ENCODE measurements around the gene ARAP1. TPM values are rescaled to one million over a fixed set of nuclear protein-coding genes. Genes with fewer than 3 reads are reported as not detected.

Gene ARAP1
- total RNA-seq, 1 experiment from 2014 or later: 73.6 TPM

DNA sequence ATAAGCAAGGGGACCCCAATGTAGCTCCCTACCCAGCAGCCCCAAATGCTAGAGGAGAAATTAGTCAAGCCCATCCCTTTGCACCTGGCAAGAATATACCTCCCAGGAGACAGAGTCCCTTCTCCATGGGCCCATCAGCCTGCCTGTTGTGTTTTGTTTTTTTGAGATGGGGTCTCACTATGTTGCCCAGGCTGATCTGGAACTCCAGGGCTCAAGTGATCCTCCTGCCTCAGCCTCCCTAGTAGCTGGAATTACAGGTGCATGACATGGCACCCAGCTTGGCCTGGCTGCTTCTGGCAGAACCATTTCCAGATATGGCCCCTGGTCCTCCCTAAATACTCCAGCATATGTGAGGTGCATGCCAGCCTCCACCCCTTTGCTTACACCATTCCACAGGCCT lies 100.1 kb downstream of the ARAP1 start:
- no peaks in the 10 kb centered on the region for H3K4me1 ChIP-seq (ENCODE audit: control insufficient read depth, insufficient read depth, low read length)
- ChIA-PET CTCF (no interaction called here), POLR2A (no interaction called here)
- no peaks in the 10 kb centered on the region for H3K9me3 ChIP-seq (ENCODE audit: control insufficient read depth, insufficient read depth, low read depth, low read length)
- ATAC-seq: no peak
- no peak for TF ChIP-seq SIN3A (IDR thresholded peaks at IDR 0.05; ENCODE audit: borderline replicate concordance, insufficient read depth, low read depth, low read length)
- TF ChIP-seq, protein P1, sequence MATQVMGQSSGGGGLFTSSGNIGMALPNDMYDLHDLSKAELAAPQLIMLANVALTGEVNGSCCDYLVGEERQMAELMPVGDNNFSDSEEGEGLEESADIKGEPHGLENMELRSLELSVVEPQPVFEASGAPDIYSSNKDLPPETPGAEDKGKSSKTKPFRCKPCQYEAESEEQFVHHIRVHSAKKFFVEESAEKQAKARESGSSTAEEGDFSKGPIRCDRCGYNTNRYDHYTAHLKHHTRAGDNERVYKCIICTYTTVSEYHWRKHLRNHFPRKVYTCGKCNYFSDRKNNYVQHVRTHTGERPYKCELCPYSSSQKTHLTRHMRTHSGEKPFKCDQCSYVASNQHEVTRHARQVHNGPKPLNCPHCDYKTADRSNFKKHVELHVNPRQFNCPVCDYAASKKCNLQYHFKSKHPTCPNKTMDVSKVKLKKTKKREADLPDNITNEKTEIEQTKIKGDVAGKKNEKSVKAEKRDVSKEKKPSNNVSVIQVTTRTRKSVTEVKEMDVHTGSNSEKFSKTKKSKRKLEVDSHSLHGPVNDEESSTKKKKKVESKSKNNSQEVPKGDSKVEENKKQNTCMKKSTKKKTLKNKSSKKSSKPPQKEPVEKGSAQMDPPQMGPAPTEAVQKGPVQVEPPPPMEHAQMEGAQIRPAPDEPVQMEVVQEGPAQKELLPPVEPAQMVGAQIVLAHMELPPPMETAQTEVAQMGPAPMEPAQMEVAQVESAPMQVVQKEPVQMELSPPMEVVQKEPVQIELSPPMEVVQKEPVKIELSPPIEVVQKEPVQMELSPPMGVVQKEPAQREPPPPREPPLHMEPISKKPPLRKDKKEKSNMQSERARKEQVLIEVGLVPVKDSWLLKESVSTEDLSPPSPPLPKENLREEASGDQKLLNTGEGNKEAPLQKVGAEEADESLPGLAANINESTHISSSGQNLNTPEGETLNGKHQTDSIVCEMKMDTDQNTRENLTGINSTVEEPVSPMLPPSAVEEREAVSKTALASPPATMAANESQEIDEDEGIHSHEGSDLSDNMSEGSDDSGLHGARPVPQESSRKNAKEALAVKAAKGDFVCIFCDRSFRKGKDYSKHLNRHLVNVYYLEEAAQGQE (IDR thresholded peaks at IDR 0.05; ENCODE audit: insufficient read depth in 1 of 2, low read depth in 2 of 2, low read length in 1 of 2): no peak
- TF ChIP-seq, protein P2, sequence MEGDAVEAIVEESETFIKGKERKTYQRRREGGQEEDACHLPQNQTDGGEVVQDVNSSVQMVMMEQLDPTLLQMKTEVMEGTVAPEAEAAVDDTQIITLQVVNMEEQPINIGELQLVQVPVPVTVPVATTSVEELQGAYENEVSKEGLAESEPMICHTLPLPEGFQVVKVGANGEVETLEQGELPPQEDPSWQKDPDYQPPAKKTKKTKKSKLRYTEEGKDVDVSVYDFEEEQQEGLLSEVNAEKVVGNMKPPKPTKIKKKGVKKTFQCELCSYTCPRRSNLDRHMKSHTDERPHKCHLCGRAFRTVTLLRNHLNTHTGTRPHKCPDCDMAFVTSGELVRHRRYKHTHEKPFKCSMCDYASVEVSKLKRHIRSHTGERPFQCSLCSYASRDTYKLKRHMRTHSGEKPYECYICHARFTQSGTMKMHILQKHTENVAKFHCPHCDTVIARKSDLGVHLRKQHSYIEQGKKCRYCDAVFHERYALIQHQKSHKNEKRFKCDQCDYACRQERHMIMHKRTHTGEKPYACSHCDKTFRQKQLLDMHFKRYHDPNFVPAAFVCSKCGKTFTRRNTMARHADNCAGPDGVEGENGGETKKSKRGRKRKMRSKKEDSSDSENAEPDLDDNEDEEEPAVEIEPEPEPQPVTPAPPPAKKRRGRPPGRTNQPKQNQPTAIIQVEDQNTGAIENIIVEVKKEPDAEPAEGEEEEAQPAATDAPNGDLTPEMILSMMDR (IDR thresholded peaks at IDR 0.05): no peak
- TF ChIP-seq TCF7L2 (IDR thresholded peaks at IDR 0.05; ENCODE audit: low read depth, low read length): no peak
- no peak for TF ChIP-seq POLR2AphosphoS5 (IDR thresholded peaks at IDR 0.05; ENCODE audit: low read depth, low read length)
- H3K27me3 ChIP-seq (ENCODE audit: control insufficient read depth, insufficient read depth, low read length): no peaks in the 10 kb centered on the region
- no peaks in the 10 kb centered on the region for H3K36me3 ChIP-seq (ENCODE audit: control insufficient read depth, insufficient read depth, low read length)
- DNase-seq (ENCODE audit: low read depth, low spot score): no peak
- in situ Hi-C loops (cut with HindIII; ENCODE audit: low pct_unique_long_range_greater_than_20kb, low sequenced_read_pairs): loop anchor here (10.0 kb wide), 3 partner anchors 97 to 527 kb away; no protein-coding TSS in a partner anchor
- intact Hi-C loops (cut with micrococcal nuclease; ENCODE audit: unreplicated experiment): no loop called here
- no peak overlapping the region for H3K4me3 ChIP-seq (ENCODE audit: low read depth in 2 of 2, low read length in 2 of 2)
- no TSS peak for BruUV-seq (replicated peaks)
- H3K27ac ChIP-seq (ENCODE audit: low read length): no peak overlapping the region

DNA sequence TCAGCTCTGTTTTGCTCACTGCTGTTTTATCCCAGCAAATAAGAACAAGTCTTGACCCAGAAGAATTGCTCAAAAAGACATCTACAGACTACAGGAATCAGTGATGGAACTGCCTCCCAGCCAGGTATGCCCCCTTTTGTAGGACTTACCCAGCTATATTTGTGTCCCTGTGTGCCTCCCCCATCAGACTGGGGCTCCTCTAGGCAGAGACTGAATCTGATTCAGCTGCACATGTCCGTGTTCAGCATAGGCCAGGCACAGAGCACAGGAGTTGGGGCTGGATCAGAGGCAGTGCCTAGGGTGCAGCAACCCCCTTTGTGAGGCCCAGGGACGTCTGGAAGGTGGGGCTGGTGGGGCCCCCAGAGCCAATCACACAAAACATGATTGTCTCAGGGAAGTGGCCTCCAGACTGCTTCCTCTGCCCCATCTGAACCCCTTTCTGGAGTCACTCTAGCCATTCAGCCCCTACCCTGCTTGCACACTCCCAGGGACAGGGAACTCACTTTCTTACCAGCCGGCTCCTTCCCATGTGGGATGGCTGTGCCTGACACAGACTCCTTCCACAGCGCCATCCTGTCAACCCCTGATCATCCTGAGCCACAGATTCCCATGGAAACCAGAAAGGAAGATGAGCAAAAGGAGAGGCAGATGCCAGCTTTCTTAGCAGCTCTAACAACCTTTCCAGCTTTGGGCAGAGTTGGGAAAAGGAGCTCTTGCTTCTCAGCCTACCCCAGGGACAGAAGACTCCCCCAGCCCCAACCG lies 102.8 kb downstream of the ARAP1 start:
- no TSS peak for BruUV-seq (replicated peaks)
- ChIA-PET CTCF (no interaction called here), POLR2A (no interaction called here)
- no peak for DNase-seq (ENCODE audit: low read depth, low spot score)
- Histone ChIP-seq H3K27ac (ENCODE audit: low read length) (no peak overlapping the region), H3K27me3 (ENCODE audit: control insufficient read depth, insufficient read depth, low read length) (no peaks in the 10 kb centered on the region), H3K9me3 (ENCODE audit: control insufficient read depth, insufficient read depth, low read depth, low read length) (no peaks in the 10 kb centered on the region), H3K4me3 (ENCODE audit: low read depth in 2 of 2, low read length in 2 of 2) (no peak overlapping the region), H3K4me1 (ENCODE audit: control insufficient read depth, insufficient read depth, low read length) (no peaks in the 10 kb centered on the region), H3K36me3 (ENCODE audit: control insufficient read depth, insufficient read depth, low read length) (no peaks in the 10 kb centered on the region)
- intact Hi-C loops (cut with micrococcal nuclease; ENCODE audit: unreplicated experiment) (loop anchor here (10.0 kb wide), 1 partner anchor 175 kb away; no protein-coding TSS in a partner anchor), in situ Hi-C loops (cut with HindIII; ENCODE audit: low pct_unique_long_range_greater_than_20kb, low sequenced_read_pairs) (no loop called here)
- ATAC-seq: no peak
- TF ChIP-seq SIN3A (IDR thresholded peaks at IDR 0.05; ENCODE audit: borderline replicate concordance, insufficient read depth, low read depth, low read length) (no peak), POLR2AphosphoS5 (IDR thresholded peaks at IDR 0.05; ENCODE audit: low read depth, low read length) (no peak), TCF7L2 (IDR thresholded peaks at IDR 0.05; ENCODE audit: low read depth, low read length) (no peak)
- TF ChIP-seq, protein P2 (IDR thresholded peaks at IDR 0.05): no peak
- TF ChIP-seq, protein P1 (IDR thresholded peaks at IDR 0.05; ENCODE audit: insufficient read depth in 1 of 2, low read depth in 2 of 2, low read length in 1 of 2): no peak

All from Panc1 (cell line).